Measurements from ENCODE around the gene TLE6. TPM values are rescaled to one million over a fixed set of nuclear protein-coding genes. Genes with fewer than 3 reads are reported as not detected.

Gene TLE6
- total and polyA plus RNA-seq, 2 of the 4 experiments (the other 2 are of a cell fraction): under 0.01 to 0.17 TPM

- Histone ChIP-seq H3K9me1 (ENCODE audit: insufficient read depth, low read length) (no peaks in the 10 kb centered on the region), H3K9me3 (ENCODE audit: control insufficient read depth, insufficient read depth, low read length) (no peaks in the 10 kb centered on the region), H2BK120ac (ENCODE audit: low read depth, low read length) (no peak overlapping the region), H2BK15ac (ENCODE audit: low read depth, low read length) (no peak overlapping the region), H3K4me2 (ENCODE audit: low read depth, low read length) (no peak overlapping the region), H2BK5ac (ENCODE audit: low read depth, low read length, poor library complexity, severe bottlenecking) (no peak overlapping the region), H4K5ac (ENCODE audit: low read depth, low read length) (no peak overlapping the region; the same call in 1 of the 2 replicates), H4K8ac (ENCODE audit: low read depth in 2 of 2, low read length in 2 of 2) (no peak overlapping the region), H3K4me1 (ENCODE audit: control insufficient read depth, insufficient read depth, low read length) (0 out of 2 replicates have a peak, but pooled peaks cover 1% of the 10 kb centered on the region), H3K27ac (ENCODE audit: insufficient read depth, low read length) (no peak overlapping the region), H3K14ac (replicated peaks; ENCODE audit: low read depth, low read length) (no peak overlapping the region), H3K36me3 (ENCODE audit: control insufficient read depth, insufficient read depth, low read length) (no peaks in the 10 kb centered on the region), H3K18ac (ENCODE audit: low read depth, low read length) (no peak overlapping the region; the same call in 1 of the 2 replicates), H3K9ac (ENCODE audit: low read depth, low read length) (no peak overlapping the region), H2AFZ (replicated peaks; ENCODE audit: low read length, poor library complexity) (peak overlapping the region; percentile 77), H2AK5ac (ENCODE audit: low read depth, low read length) (no peak overlapping the region), H3K79me1 (ENCODE audit: low read depth in 1 of 2, low read length in 2 of 2) (no peaks in the 10 kb centered on the region), H3K27me3 (ENCODE audit: control insufficient read depth, insufficient read depth, low read length) (peaks cover 2% of the 10 kb centered on the region; the same call in 1 of the 2 replicates), H2BK20ac (ENCODE audit: low read depth, low read length) (no peak overlapping the region), H4K91ac (ENCODE audit: insufficient read depth, low read depth, low read length) (no peak overlapping the region), H2AK9ac (replicated peaks; ENCODE audit: low read depth, low read length, poor library complexity) (no peak overlapping the region), H4K20me1 (ENCODE audit: insufficient read depth, low read length) (no peaks in the 10 kb centered on the region), H3K56ac (ENCODE audit: extremely low read depth, insufficient read depth, low read length) (no peak overlapping the region), H3K4me3 (ENCODE audit: insufficient read depth, low read depth, low read length) (no peak overlapping the region), H3K4ac (ENCODE audit: low read depth, low read length) (no peak overlapping the region), H3K23ac (ENCODE audit: low read depth, low read length) (no peak overlapping the region)
- ATAC-seq (ENCODE audit: low read depth) (no peak), DNase-seq (no peak)
- POLR2A ChIA-PET (ENCODE audit: unreplicated experiment): no interaction called here
- intact Hi-C loops (cut with micrococcal nuclease) (no loop called here), in situ Hi-C loops (cut with MboI; ENCODE audit: low sequenced_read_pairs) (no loop called here), dilution Hi-C loops (cut with HindIII; ENCODE audit: low sequenced_read_pairs, unreplicated experiment) (no loop called here)
- TF ChIP-seq CTCF (conservative IDR thresholded peaks at IDR 0.05; ENCODE audit: low read depth, low read length): no peak
- CTCF ChIA-PET: no interaction called here
- no TSS peak for BruUV-seq (replicated peaks)
- WGBS, 2 experiments (ENCODE audit: extremely low coverage in 2 of 2, insufficient read length in 1 of 2): 13% methylated on average over 3 of the region's 40 CpGs; no CpG with 5 or more reads in 1 of the 2 experiments
These were observed 64.6 kb downstream of the TLE6 start for GRCh38 chr19:3041761-3042620.
